SK-N-MC (cell line): ENCODE results near the gene NEK6.

Source experiments
- EZH2 ChIP-seq: fragments of 200-600 bp; sonication (generic); IDR thresholded peaks from one replicate; pipeline ENCODE4 v1.6.1; 2017; ENCODE audit warnings: antibody characterized with exemption
- POLR2AphosphoS5 ChIP-seq: IDR thresholded peaks from 2 replicates; pipeline ENCODE4 v1.6.1; 2012; ENCODE audit warnings: mild to moderate bottlenecking, low read depth, low read length, borderline replicate concordance

DNA sequence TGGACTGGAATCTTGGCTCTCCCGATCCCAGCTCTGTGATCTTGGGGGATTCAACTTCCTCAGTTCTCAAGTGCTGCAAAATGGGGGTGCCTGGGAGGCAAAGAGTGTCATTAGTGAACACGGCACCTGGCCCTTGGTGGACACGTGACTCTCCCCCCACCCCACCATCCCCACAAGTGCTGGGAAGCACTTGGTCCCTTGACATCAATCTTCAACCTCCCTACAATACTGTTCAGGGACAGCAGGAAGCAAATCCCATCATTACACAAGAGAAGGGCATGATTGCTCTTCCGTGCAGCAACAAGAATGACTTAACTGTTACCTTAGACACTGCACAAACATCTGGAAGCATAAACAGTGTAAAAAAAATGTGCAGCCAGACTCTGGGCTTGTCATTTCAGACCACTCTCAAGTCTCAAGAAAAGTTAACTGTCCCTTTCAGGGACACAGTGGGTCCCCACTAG, 96.1 kb downstream of the NEK6 start:
- TF ChIP-seq POLR2AphosphoS5 (no peak), EZH2 (no peak)
